Stomach (tissue), 9 donors: ENCODE results near the gene BMP7. TPM values are rescaled to one million over a fixed set of nuclear protein-coding genes. Genes with fewer than 3 reads are reported as not detected.

ENCODE experiments used
- DNase-seq, 2 donors: peaks; one replicate each; pipeline versions ENCODE4 v3.0.0 to v3.0.0-alpha.2; 2013 to 2019
- H3K27ac ChIP-seq, 5 donors: fragments of 200-600 bp in 4 of 5; sonication (generic) in 4 of 5; one replicate each; pipeline ENCODE4 v1.5.1; 2013 to 2019; ENCODE audit warnings: mild to moderate bottlenecking in 1 of 5, moderate library complexity in 1 of 5
- H3K27me3 ChIP-seq, 3 donors: fragments of 200-600 bp; sonication (generic); one replicate each; pipeline ENCODE4 v1.5.1; 2017 to 2019; ENCODE audit warnings: mixed run types in 1 of 3
- H3K36me3 ChIP-seq, 4 donors: fragments of 200-600 bp; sonication (generic); 1 replicate in 3 of 4; 2 replicates in 1 of 4; pipeline ENCODE4 v1.5.1; 2016 to 2019
- H3K4me1 ChIP-seq, 4 donors: fragments of 200-600 bp; sonication (generic); one replicate each; pipeline ENCODE4 v1.5.1; 2016 to 2019
- H3K4me3 ChIP-seq, 4 donors: fragments of 200-600 bp; sonication (generic) in 3 of 4; one replicate each; pipeline ENCODE4 v1.5.1; 2016 to 2019; ENCODE audit warnings: mild to moderate bottlenecking in 1 of 4
- H3K9me3 ChIP-seq, 4 donors: fragments of 200-600 bp; sonication (generic); one replicate each; pipeline ENCODE4 v1.5.1; 2016 to 2019
- EP300 ChIP-seq: sonication (generic); formaldehyde crosslinking; IDR thresholded peaks from one replicate; pipeline ENCODE4 v1.6.1; 2017; ENCODE audit warnings: antibody characterized with exemption
- POLR2A ChIP-seq, 4 donors: fragments of 450-650 bp; IDR thresholded peaks; one replicate each; pipeline ENCODE4 v1.6.1; 2016; ENCODE audit warnings: antibody characterized with exemption in 4 of 4, control low read depth in 2 of 4, mild to moderate bottlenecking in 1 of 4, moderate library complexity in 1 of 4
- POLR2AphosphoS5 ChIP-seq, 3 donors: sonication (generic); formaldehyde crosslinking; IDR thresholded peaks; one replicate each; pipeline ENCODE4 v1.6.1; 2016; ENCODE audit warnings: antibody characterized with exemption in 3 of 3
- WGBS, 5 donors: extraction: QIAGEN DNeasy Blood & Tissue Kit in 3 of 5; methylation state at CpG; one replicate each; pipeline versions ENCODE4 v1.1.5 to v1.1.7; 2013 to 2018; 5-methylcytosine and 5-hydroxymethylcytosine counted together
- intact Hi-C: fragments of 100-400 bp; cut with DNase I; formaldehyde crosslinking; loops from one replicate; pipeline ENCODE4 v1.15.1; 2023; ENCODE audit warnings: low total_unique reads
- polyA plus RNA-seq, 3 donors: library from polyadenylated mRNA; stranded (reverse); fragments of 200-250 nt; gene quantifications; one replicate each; pipeline ENCODE4 v1.2.3, GENCODE V29; 2013
- total RNA-seq, 5 donors: library from RNA; depleted of rRNA; stranded (reverse); fragments of >200 nt; gene quantifications; one replicate each; pipeline versions ENCODE4 v1.1.0 to v1.2.3, GENCODE V29; 2014 to 2016
- TF ChIP-seq, protein P1 (sequence below), 7 experiments: fragments of 450-650 bp in 4 of 7; fragments of 200-600 bp in 3 of 7; sonication (generic) in 3 of 7; IDR thresholded peaks; one replicate each; pipeline ENCODE4 v1.5.1; 2016 to 2019; ENCODE audit warnings: antibody characterized with exemption in 7 of 7, control low read depth in 2 of 7, mild to moderate bottlenecking in 1 of 7
- donor health status: healthy with polysubstance abuse.
- donor health status: Bipolar disorder and iron deficiency.
- donor health status: healthy.

Gene BMP7
- total and polyA plus RNA-seq, 8 donors: under 0.01 to 11.0 (median 2.4) TPM

DNA sequence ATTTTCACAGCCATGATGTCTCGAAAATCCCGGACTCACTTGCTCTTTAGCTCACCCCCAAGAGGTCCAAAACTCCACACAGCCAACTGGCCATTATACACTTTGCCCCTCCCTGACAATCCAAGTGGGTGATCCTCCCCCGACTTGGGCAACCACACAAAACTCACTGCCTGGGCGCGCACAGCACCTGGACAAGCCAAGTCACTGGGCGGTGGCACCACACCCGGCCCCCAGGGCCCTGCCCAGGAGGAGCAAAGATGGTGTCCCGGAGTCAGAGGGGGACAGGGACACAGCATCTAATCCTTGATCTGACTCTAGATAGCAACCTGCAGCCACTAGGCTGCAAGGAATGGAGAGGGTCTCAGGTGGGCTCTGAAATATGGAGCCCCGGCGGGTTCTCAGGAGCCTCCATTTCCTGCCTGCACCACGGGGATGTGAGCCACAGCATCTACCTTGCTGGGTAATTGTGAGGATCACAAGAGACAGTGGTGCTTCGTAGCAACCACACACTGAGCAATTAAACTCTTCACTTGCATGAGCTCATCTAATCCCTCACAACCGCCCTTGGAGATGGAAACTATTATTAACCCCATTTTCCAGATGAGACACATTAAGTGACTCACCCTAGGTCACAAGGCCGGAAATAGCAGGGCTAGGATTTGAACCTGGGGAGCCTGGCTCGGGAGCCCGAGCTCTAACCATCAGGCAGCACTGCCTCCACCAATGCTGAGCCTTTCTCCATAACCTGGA lies 66.6 kb downstream of the BMP7 start:
- peaks cover 0 to 27% (median 0%) of the 10 kb centered on the region in 3 donors for H3K27me3 ChIP-seq
- no peaks in the 10 kb centered on the region for H3K9me3 ChIP-seq
- H3K27ac ChIP-seq: no peak overlapping the region
- H3K36me3 ChIP-seq: no peaks in the 10 kb centered on the region
- no peaks in the 10 kb centered on the region for H3K4me1 ChIP-seq
- intact Hi-C loops: no loop called here
- TF ChIP-seq, protein P1, sequence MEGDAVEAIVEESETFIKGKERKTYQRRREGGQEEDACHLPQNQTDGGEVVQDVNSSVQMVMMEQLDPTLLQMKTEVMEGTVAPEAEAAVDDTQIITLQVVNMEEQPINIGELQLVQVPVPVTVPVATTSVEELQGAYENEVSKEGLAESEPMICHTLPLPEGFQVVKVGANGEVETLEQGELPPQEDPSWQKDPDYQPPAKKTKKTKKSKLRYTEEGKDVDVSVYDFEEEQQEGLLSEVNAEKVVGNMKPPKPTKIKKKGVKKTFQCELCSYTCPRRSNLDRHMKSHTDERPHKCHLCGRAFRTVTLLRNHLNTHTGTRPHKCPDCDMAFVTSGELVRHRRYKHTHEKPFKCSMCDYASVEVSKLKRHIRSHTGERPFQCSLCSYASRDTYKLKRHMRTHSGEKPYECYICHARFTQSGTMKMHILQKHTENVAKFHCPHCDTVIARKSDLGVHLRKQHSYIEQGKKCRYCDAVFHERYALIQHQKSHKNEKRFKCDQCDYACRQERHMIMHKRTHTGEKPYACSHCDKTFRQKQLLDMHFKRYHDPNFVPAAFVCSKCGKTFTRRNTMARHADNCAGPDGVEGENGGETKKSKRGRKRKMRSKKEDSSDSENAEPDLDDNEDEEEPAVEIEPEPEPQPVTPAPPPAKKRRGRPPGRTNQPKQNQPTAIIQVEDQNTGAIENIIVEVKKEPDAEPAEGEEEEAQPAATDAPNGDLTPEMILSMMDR (IDR thresholded peaks at IDR 0.05): no peak
- TF ChIP-seq POLR2AphosphoS5 (IDR thresholded peaks at IDR 0.05): no peak
- WGBS, 5 donors: 84 to 94% (median 90%) methylated on average over 3 to 16 of the region's 16 CpGs
- H3K4me3 ChIP-seq: no peak overlapping the region
- DNase-seq: no peak

DNA sequence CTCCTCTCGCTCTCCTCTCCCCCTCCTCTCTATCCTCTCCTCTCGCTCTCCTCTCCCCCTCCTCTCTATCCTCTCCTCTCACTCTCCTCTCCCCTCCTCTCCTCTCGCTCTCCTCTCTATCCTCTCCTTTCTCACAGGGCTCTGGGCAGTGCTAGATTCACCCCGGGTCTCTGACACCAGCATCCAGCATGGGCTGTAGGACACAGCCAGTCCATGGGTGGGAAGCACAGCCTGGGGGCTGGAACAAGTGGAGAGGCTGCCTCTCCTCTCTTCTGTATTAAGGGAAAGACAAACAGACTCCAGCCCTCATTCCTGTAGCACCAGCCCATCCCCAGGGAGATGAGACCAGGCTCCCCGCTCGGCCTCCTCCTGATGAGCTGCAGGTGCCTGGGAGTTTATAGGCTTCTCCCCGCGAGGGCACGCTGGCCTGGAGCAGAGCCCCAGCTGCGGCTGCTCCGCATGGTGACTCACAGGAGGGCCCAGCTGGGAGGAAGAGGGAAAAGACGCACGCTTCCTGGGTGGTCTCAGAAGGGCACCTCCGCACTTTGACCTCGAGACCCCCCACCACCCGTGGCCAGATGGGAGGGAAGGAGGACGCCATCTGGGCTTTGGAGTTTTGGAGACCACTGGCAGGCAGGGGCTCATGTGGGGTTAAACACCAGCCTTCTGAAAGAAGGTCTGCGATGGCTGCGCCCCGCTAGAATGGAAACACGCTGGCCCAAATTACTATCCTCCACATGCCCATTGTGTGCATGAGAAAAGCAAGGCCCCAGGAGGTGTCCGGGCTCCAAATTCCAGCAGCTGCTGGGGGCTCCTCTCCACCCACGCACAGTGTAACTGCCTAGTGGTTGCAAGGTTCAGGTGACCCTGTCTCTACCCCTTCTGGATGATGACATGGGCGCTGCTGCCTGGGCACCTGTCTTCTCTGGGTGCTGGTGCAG lies 68.0 kb downstream of the BMP7 start:
- TF ChIP-seq POLR2AphosphoS5 (IDR thresholded peaks at IDR 0.05) (no peak), POLR2A (IDR thresholded peaks at IDR 0.05) (no peak), EP300 (no peak)
- TF ChIP-seq, protein P1 (IDR thresholded peaks at IDR 0.05): no peak
- Histone ChIP-seq H3K27me3 (peaks cover 0 to 27% (median 0%) of the 10 kb centered on the region in 3 donors), H3K27ac (no peak overlapping the region), H3K36me3 (no peaks in the 10 kb centered on the region), H3K9me3 (no peaks in the 10 kb centered on the region), H3K4me1 (no peaks in the 10 kb centered on the region), H3K4me3 (no peak overlapping the region)
- intact Hi-C loops: no loop called here
- DNase-seq: no peak
- 58 to 79% (median 74%) methylated on average over 19 to 24 of the region's 24 CpGs for WGBS, 5 donors

DNA sequence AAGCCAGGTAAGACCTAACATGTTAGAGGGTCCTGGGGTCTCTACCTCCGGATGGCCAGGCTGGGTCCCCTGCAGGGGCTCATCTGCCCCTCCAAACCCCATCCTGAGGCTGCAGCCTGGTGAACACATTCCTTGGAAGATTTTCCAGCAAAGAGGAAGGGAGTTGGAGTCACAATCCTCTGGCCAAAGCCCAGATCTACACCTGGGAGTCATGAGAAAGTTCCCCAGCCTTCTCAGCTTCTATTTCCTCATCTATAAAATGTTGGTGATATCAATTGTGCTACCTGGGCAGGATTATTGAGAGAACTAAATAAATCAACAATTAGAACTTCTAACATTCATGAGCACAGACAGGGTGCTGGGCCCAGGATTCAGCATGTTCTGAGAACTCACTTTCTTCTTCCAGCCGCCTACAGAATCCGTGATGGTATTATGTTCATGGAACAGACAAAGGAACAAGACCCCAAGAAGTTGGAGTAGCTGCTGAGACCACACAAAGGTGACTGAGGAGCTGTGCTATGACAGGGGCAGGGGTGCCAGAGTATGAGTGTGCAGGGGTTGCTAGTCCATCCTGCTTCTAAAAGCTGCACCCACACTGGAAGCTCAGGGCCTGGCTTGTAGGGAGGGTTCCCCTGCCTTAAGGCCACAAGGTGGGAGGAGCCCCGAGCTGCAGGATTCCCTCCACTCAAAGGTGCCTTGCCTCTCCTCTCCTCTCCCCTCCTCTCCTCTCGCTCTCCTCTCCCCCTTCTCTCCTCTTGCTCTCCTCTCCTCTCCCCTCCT lies 68.9 kb downstream of the BMP7 start:
- Histone ChIP-seq H3K36me3 (no peaks in the 10 kb centered on the region), H3K27ac (no peak overlapping the region), H3K4me3 (no peak overlapping the region), H3K4me1 (no peaks in the 10 kb centered on the region), H3K27me3 (peaks cover 0 to 27% (median 0%) of the 10 kb centered on the region in 3 donors), H3K9me3 (no peaks in the 10 kb centered on the region)
- no peak for DNase-seq
- intact Hi-C loops: no loop called here
- 75 to 82% (median 77%) methylated on average over 5 of the region's 5 CpGs for WGBS, 5 donors
- no peak for TF ChIP-seq POLR2AphosphoS5 (IDR thresholded peaks at IDR 0.05)
- TF ChIP-seq, protein P1 (IDR thresholded peaks at IDR 0.05): no peak
- TF ChIP-seq EP300: no peak
